ENCODE data around the gene PCSK5.

GRCh38 chr9:76087976-76088375 is 197.5 kb downstream of the PCSK5 start:
- TF ChIP-seq POLR2A (IDR thresholded peaks at IDR 0.05; ENCODE audit: low read length): no peak
- no peak for TF ChIP-seq GATA1 (IDR thresholded peaks at IDR 0.05; ENCODE audit: low read depth, low read length)
